GM19467 (cell line): ENCODE data around the gene TMEM116.
"Not testable (repeated sequence)": the region's sequence is repeated elsewhere in the genome, so short reads cannot be mapped to it uniquely, and the experiment has no call there.

Experiments
- ATAC-seq: cut with Tn5 transposase; IDR thresholded peaks from one replicate; pipeline ENCODE4 v1.9.1; 2021; ENCODE audit warnings: mild to moderate bottlenecking, moderate library complexity; ENCODE audit not compliant: unreplicated experiment

TMEM116 gene

GRCh38 chr12:111980598-111980997 lies 32.4 kb downstream of the TMEM116 start:
- no peak for ATAC-seq

- no peak for ATAC-seq
These were observed 34.4 kb downstream of the TMEM116 start for GRCh38 chr12:111978545-111978944.

- no peak for ATAC-seq
These were observed 36.1 kb downstream of the TMEM116 start for GRCh38 chr12:111976860-111977259.

GRCh38 chr12:111976291-111976690 lies 36.7 kb downstream of the TMEM116 start:
- ATAC-seq: no peak

- no peak for ATAC-seq
These were observed 37.6 kb downstream of the TMEM116 start for GRCh38 chr12:111975161-111975931.

- no peak for ATAC-seq
These were observed 41.2 kb downstream of the TMEM116 start for GRCh38 chr12:111971800-111972199.

- no peak for ATAC-seq
These were observed 48.0 kb downstream of the TMEM116 start for GRCh38 chr12:111964935-111965334.

GRCh38 chr12:111959518-111959917 lies 53.4 kb downstream of the TMEM116 start:
- not testable (repeated sequence) for ATAC-seq

GRCh38 chr12:111957224-111957623 lies 55.7 kb downstream of the TMEM116 start:
- ATAC-seq: not testable (repeated sequence)

- no peak for ATAC-seq
These were observed 58.0 kb downstream of the TMEM116 start for GRCh38 chr12:111954969-111955368.

- no peak for ATAC-seq
These were observed 59.5 kb downstream of the TMEM116 start for GRCh38 chr12:111953455-111953854.

GRCh38 chr12:111952084-111952787 lies 60.7 kb downstream of the TMEM116 start:
- not testable (repeated sequence) for ATAC-seq

GRCh38 chr12:111950961-111951676 lies 61.8 kb downstream of the TMEM116 start:
- not testable (repeated sequence) for ATAC-seq

GRCh38 chr12:111943929-111944328 lies 69.0 kb downstream of the TMEM116 start:
- no peak for ATAC-seq

- ATAC-seq: no peak
These were observed 70.4 kb downstream of the TMEM116 start for GRCh38 chr12:111942557-111942956.

GRCh38 chr12:111937429-111937828 lies 75.5 kb downstream of the TMEM116 start:
- no peak for ATAC-seq

GRCh38 chr12:111936869-111937268 lies 76.1 kb downstream of the TMEM116 start:
- no peak for ATAC-seq

GRCh38 chr12:111932241-111932640 lies 80.7 kb downstream of the TMEM116 start:
- ATAC-seq: no peak

- ATAC-seq: no peak
These were observed 85.6 kb downstream of the TMEM116 start for GRCh38 chr12:111927346-111927745.

- ATAC-seq: no peak
These were observed 86.3 kb downstream of the TMEM116 start for GRCh38 chr12:111926631-111927030.

- ATAC-seq: no peak
These were observed 87.8 kb downstream of the TMEM116 start for GRCh38 chr12:111925171-111925570.

- no peak for ATAC-seq
These were observed 105.2 kb downstream of the TMEM116 start for GRCh38 chr12:111907740-111908139.
